GM23248 (cell line): ENCODE data around the gene VGLL2.

Experiments used
- EZH2 ChIP-seq: fragments of 200-600 bp; sonication (generic); IDR thresholded peaks from 2 replicates; pipeline ENCODE4 v1.6.1; 2018; ENCODE audit warnings: antibody characterized with exemption, mild to moderate bottlenecking; ENCODE audit not compliant: insufficient read depth, poor library complexity, severe bottlenecking
- EZH2phosphoT487 ChIP-seq: fragments of 200-600 bp; sonication (generic); IDR thresholded peaks from 2 replicates; pipeline ENCODE4 v1.6.1; 2018; ENCODE audit warnings: antibody characterized with exemption, moderate library complexity, mild to moderate bottlenecking, low read depth; ENCODE audit not compliant: insufficient read depth

- TF ChIP-seq EZH2, result no peak
- TF ChIP-seq EZH2phosphoT487, result no peak
Observed at GRCh38 chr6:117272032-117272866, 6.9 kb downstream of the VGLL2 start.
